Measurements from ENCODE around the gene PCMT1.

DNA sequence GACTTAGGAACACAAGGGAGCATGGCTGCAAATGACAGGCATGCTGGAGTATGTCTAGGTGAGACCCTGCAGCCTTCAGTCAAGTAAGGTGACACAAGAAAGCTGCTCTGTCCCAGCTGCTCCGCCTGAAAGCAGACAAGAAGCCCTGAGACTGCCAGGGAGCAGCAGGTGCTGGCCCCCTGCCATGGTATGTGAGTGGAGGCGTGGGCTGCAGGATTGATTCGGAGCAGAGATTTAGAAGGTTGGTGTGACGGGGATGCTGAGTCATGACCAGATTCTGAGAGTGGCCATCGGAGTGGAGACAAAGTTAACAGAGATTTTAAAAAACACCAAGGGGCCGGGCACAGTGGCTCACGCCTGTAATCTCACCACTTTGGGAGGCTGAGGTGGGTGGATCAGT is 96.8 kb downstream of the PCMT1 start:
- no peak for TF ChIP-seq POLR2A (IDR thresholded peaks at IDR 0.05)
- TF ChIP-seq, protein P1, sequence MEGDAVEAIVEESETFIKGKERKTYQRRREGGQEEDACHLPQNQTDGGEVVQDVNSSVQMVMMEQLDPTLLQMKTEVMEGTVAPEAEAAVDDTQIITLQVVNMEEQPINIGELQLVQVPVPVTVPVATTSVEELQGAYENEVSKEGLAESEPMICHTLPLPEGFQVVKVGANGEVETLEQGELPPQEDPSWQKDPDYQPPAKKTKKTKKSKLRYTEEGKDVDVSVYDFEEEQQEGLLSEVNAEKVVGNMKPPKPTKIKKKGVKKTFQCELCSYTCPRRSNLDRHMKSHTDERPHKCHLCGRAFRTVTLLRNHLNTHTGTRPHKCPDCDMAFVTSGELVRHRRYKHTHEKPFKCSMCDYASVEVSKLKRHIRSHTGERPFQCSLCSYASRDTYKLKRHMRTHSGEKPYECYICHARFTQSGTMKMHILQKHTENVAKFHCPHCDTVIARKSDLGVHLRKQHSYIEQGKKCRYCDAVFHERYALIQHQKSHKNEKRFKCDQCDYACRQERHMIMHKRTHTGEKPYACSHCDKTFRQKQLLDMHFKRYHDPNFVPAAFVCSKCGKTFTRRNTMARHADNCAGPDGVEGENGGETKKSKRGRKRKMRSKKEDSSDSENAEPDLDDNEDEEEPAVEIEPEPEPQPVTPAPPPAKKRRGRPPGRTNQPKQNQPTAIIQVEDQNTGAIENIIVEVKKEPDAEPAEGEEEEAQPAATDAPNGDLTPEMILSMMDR (IDR thresholded peaks at IDR 0.05): no peak
- TF ChIP-seq POLR2AphosphoS5 (IDR thresholded peaks at IDR 0.05): no peak
